A549 (cell line): ENCODE data around the gene PPP1R8. TPM values are rescaled to one million over a fixed set of nuclear protein-coding genes. Genes with fewer than 3 reads are reported as not detected.
"Not testable (repeated sequence)": the region's sequence is repeated elsewhere in the genome, so short reads cannot be mapped to it uniquely, and the experiment has no call there.

Experiments
- ATAC-seq, 2 experiments: fragments of 200-7000 bp in 1 of 2; fragments of >200 bp in 1 of 2; cut with Nextera tagmentation in 1 of 2; cut with Tn5 transposase in 1 of 2; 3 replicates each; pipeline versions ENCODE4 v1.8.0 to v1.9.1; 2018 to 2020; ENCODE audit warnings: mild to moderate bottlenecking in 1 of 2, moderate library complexity in 1 of 2
- CTCF ChIA-PET: fragments of 300-600 bp; sonication (Branson Sonifier 250); formaldehyde crosslinking; extraction: SDS; loops from one replicate; lab custom pipeline; 2021; ENCODE audit warnings: antibody characterized with exemption, inconsistent platforms; lab: Yijun Ruan, JAX
- POLR2A ChIA-PET: fragments of 350-600 bp; formaldehyde crosslinking; extraction: SDS; loops from one replicate; lab custom pipeline; 2021; ENCODE audit warnings: antibody characterized with exemption, inconsistent platforms; lab: Yijun Ruan, JAX
- DNase-seq, 2 experiments: peaks; one replicate each; pipeline versions ENCODE4 v3.0.0 to v3.0.0-alpha.2; 2011 to 2016; ENCODE audit warnings: low read depth in 1 of 2, low spot score in 1 of 2
- FAIRE-seq: peaks from 2 replicates; lab custom pipeline; 2011; peaks lifted over from hg19 to GRCh38; lab: Jason Lieb, UNC
- H3K27ac ChIP-seq, 2 experiments: fragments of >200 bp; sonication (Bioruptor Twin); formaldehyde crosslinking; 3 replicates each; pipeline ENCODE4 v1.5.1; 2016 to 2017
- H3K4me1 ChIP-seq: fragments of >200 bp; sonication (Bioruptor Twin); formaldehyde crosslinking; 3 replicates; pipeline ENCODE4 v1.6.1; 2016
- H3K4me2 ChIP-seq: fragments of >200 bp; sonication (Bioruptor Twin); formaldehyde crosslinking; 3 replicates; pipeline ENCODE4 v1.6.1; 2016
- H3K4me3 ChIP-seq: fragments of >200 bp; sonication (Bioruptor Twin); formaldehyde crosslinking; 3 replicates; pipeline ENCODE4 v1.5.1; 2016
- H3K9me3 ChIP-seq: fragments of >200 bp; sonication (Bioruptor Twin); formaldehyde crosslinking; 3 replicates; pipeline ENCODE4 v1.6.1; 2016
- BHLHE40 ChIP-seq: IDR thresholded peaks from 2 replicates; pipeline ENCODE4 v1.6.1; 2012; ENCODE audit warnings: low read depth, low read length, inconsistent platforms
- CBX2 ChIP-seq: fragments of 200-600 bp; sonication (generic); IDR thresholded peaks from 2 replicates; pipeline ENCODE4 v1.6.1; 2016; ENCODE audit warnings: low read depth, mild to moderate bottlenecking, borderline replicate concordance
- CHD2 ChIP-seq: fragments of 150-350 bp; IDR thresholded peaks from 2 replicates; pipeline ENCODE4 v1.6.1; 2014; ENCODE audit warnings: low read length; ENCODE audit not compliant: partially characterized antibody
- CHD4 ChIP-seq: fragments of 200-600 bp; sonication (generic); IDR thresholded peaks from 2 replicates; pipeline ENCODE4 v1.6.1; 2016; ENCODE audit warnings: antibody characterized with exemption, mild to moderate bottlenecking, borderline replicate concordance
- EHMT2 ChIP-seq: fragments of 200-600 bp; sonication (generic); IDR thresholded peaks from 2 replicates; pipeline ENCODE4 v1.6.1; 2016; ENCODE audit warnings: antibody characterized with exemption, low read depth, mild to moderate bottlenecking, moderate library complexity
- EP300 ChIP-seq, 2 experiments: fragments of >200 bp; sonication (Bioruptor Twin); formaldehyde crosslinking; IDR thresholded peaks; 2 replicates in 1 of 2; 3 replicates in 1 of 2; pipeline ENCODE4 v1.6.1; 2016 to 2017
- FOXS1 ChIP-seq: fragments of 250-450 bp; sonication (Bioruptor Pico); IDR thresholded peaks from 2 replicates; pipeline ENCODE4 v1.5.0; 2020; ENCODE audit warnings: mild to moderate bottlenecking, moderate library complexity
- HOXB13 ChIP-seq: fragments of 250-450 bp; sonication (Bioruptor Pico); IDR thresholded peaks from 2 replicates; pipeline ENCODE4 v1.5.0; 2020; ENCODE audit warnings: low read depth, mild to moderate bottlenecking, moderate library complexity
- KDM5A ChIP-seq: fragments of 200-600 bp; sonication (generic); IDR thresholded peaks from 2 replicates; pipeline ENCODE4 v1.6.1; 2016; ENCODE audit warnings: antibody characterized with exemption, mild to moderate bottlenecking
- MAFK ChIP-seq: fragments of 450-650 bp; IDR thresholded peaks from 2 replicates; pipeline ENCODE4 v1.6.1; 2014; ENCODE audit not compliant: partially characterized antibody
- MAZ ChIP-seq: fragments of 150-350 bp; IDR thresholded peaks from 2 replicates; pipeline ENCODE4 v1.6.1; 2014; ENCODE audit warnings: antibody characterized with exemption, low read depth, low read length, borderline replicate concordance
- MYC ChIP-seq: IDR thresholded peaks from 2 replicates; pipeline ENCODE4 v1.6.1; 2012; ENCODE audit warnings: mild to moderate bottlenecking, inconsistent platforms, low read length, improper control_type of control experiment, borderline replicate concordance
- RCOR1 ChIP-seq: fragments of 150-350 bp; IDR thresholded peaks from 2 replicates; pipeline ENCODE4 v1.6.1; 2014; ENCODE audit warnings: antibody characterized with exemption, low read length, low read depth
- RFX5 ChIP-seq: fragments of 450-650 bp; IDR thresholded peaks from 2 replicates; pipeline ENCODE4 v1.7.1; 2014; ENCODE audit warnings: antibody characterized with exemption, mild to moderate bottlenecking, moderate library complexity
- WGBS: methylation state at CpG from one replicate; pipeline ENCODE4 v1.1.6; 2017; ENCODE audit errors: missing lambda C conversion rate; 5-methylcytosine and 5-hydroxymethylcytosine counted together
- polyA plus RNA-seq, 4 experiments: library from polyadenylated mRNA; depleted of rRNA in 3 of 4; stranded (reverse); fragments of >200 nt; fragmentation: RNase III in 1 of 4; extraction: RNeasy Plus Mini Kit Qiagen cat#74134 plus additional on column Dnase treatment in 1 of 4; gene quantifications; 2 replicates in 3 of 4; 3 replicates in 1 of 4; pipeline ENCODE4 v1.2.3, GENCODE V29; 2011 to 2017
- TF ChIP-seq, protein P1 (sequence below): fragments of >200 bp; sonication (Bioruptor Twin); formaldehyde crosslinking; IDR thresholded peaks from 3 replicates; pipeline ENCODE4 v1.5.1; 2016
- TF ChIP-seq, protein P2 (sequence below): fragments of >200 bp; sonication (Bioruptor Twin); formaldehyde crosslinking; IDR thresholded peaks from 3 replicates; pipeline ENCODE4 v1.6.1; 2016
- TF ChIP-seq, protein P3 (sequence below): IDR thresholded peaks from 2 replicates; pipeline ENCODE4 v1.6.1; 2012; ENCODE audit warnings: low read depth, borderline replicate concordance
- TF ChIP-seq, protein P4 (sequence below): fragments of 450-650 bp; IDR thresholded peaks from 2 replicates; pipeline ENCODE4 v1.6.1; 2014; ENCODE audit warnings: antibody characterized with exemption
- TF ChIP-seq, protein P5 (sequence below): fragments of 250-450 bp; sonication (Bioruptor Pico); IDR thresholded peaks from 2 replicates; pipeline ENCODE4 v1.5.0; 2021; ENCODE audit warnings: mild to moderate bottlenecking, moderate library complexity, borderline replicate concordance

The PPP1R8 gene
- polyA plus RNA-seq, 2 of the 4 experiments (the other 2 are of a cell fraction): 34.0 to 42.0 TPM

DNA sequence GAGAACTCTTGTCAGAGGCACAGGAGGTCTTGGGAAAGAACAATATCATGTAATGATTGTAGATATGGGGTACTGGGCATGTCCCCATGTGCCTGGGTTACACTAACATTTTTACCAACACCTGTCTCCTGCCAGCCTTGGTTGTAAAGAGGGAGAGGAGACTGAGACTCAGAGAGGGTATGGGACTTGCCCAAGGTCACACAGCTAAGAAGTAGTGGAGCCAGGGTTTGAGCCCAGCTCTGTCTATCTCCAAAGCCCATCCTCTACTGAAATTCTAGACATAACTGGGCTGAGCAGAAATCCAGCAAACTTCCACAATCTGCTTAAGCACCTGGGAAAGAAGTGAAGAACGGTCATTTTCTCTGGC lies 39.1 kb downstream of the PPP1R8 start:
- no peak for TF ChIP-seq HOXB13 (CRISPR knock-in tag)
- no peak overlapping the region for H3K4me3 ChIP-seq
- ATAC-seq: no peak
- H3K4me2 ChIP-seq: no peak overlapping the region
- H3K4me1 ChIP-seq: peaks cover 5% of the 10 kb centered on the region; the same call in 1 of the 3 replicates
- 71% methylated on average over 1 of the region's 1 CpG for WGBS
- H3K27ac ChIP-seq: no peak overlapping the region
- ChIA-PET POLR2A (no interaction called here), CTCF (interaction anchor here (0.9 kb wide), 1 partner anchor 110 kb away, joined by 4 read pairs; no protein-coding TSS in a partner anchor)
- FAIRE-seq: no peak
- no peak for DNase-seq
- no peaks in the 10 kb centered on the region for H3K9me3 ChIP-seq

DNA sequence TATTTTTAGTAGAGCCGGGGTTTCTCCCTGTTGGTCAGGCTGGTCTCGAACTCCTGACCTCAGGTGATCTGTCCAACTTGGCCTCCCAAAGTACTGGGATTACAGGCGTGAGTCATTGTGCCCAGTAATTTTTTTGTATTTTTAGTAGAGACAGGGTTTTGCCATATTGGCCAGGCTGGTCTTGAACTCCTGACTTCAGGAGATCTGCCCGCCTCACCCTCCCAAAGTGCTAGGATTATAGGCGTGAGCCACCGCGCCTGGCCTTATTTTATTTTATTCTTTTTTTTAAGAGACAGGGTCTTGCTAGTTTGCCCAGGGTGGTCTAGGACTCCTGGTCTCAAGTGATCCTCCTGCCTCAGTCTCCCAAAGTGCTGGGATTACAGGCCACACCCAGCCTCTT lies 40.5 kb downstream of the PPP1R8 start:
- DNase-seq, H3K9me3 ChIP-seq, H3K4me3 ChIP-seq, FAIRE-seq, H3K4me2 ChIP-seq, ATAC-seq, H3K27ac ChIP-seq, POLR2A ChIA-PET: not testable (repeated sequence)
- 75% methylated on average over 7 of the region's 7 CpGs for WGBS
- peaks cover 11% of the 10 kb centered on the region; the same call in 1 of the 3 replicates for H3K4me1 ChIP-seq
- CTCF ChIA-PET: interaction anchor here (1.0 kb wide), 1 partner anchor 13 kb away, joined by 4 read pairs; no protein-coding TSS in a partner anchor

DNA sequence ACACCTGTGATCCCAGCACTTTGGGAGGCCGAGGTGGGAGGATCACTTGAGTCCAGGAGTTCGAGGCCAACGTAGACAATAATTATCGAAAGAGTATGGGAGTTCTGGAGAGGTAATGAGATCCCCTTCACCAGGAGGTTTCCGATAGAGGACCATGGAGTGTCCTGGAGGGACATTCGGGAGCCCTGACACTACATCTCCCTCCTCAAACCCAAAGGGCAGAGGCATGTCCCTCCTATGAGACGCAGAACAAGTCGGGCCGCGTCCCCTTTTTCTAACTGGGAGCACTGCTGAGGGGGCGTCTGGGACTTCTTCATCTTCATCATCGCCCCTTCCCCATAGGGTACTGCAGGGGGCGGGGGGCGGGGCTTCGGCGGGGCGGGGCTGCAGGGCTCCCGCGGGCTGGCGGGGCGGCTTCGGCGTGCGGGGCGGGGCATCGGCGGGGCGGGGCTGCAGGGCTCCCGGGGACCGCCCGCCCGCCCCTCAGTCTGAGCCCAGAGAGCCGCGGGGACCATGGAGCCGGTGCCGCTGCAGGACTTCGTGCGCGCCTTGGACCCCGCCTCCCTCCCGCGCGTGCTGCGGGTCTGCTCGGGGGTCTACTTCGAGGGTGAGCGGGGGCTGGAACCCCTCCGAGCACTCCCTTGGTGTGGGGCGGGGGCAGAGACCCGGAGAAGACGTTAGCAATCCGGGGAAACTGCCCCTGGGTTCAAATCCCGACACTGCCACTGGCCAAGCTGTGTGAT lies 41.6 kb downstream of the PPP1R8 start, which contains the start of gene THEMIS2:
THEMIS2 (plus strand) TSS at position 486 of the 743 bp plus-strand sequence; CDS start at position 514, 28 bp downstream.
- H3K4me2 ChIP-seq: peak within 1 kb of the TSS; percentile 92
- DNase-seq: peak in 1 of 2 experiments; percentile 32
- TF ChIP-seq, protein P1, sequence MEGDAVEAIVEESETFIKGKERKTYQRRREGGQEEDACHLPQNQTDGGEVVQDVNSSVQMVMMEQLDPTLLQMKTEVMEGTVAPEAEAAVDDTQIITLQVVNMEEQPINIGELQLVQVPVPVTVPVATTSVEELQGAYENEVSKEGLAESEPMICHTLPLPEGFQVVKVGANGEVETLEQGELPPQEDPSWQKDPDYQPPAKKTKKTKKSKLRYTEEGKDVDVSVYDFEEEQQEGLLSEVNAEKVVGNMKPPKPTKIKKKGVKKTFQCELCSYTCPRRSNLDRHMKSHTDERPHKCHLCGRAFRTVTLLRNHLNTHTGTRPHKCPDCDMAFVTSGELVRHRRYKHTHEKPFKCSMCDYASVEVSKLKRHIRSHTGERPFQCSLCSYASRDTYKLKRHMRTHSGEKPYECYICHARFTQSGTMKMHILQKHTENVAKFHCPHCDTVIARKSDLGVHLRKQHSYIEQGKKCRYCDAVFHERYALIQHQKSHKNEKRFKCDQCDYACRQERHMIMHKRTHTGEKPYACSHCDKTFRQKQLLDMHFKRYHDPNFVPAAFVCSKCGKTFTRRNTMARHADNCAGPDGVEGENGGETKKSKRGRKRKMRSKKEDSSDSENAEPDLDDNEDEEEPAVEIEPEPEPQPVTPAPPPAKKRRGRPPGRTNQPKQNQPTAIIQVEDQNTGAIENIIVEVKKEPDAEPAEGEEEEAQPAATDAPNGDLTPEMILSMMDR: no peak
- TF ChIP-seq FOXS1 (CRISPR knock-in tag) (no peak), EP300 (IDR thresholded peaks at IDR 0.05) (no peak), CBX2 (no peak), BHLHE40 (no peak), EHMT2 (no peak), RCOR1 (no peak), RFX5 (no peak), KDM5A (no peak), MAFK (no peak), MAZ (no peak), HOXB13 (CRISPR knock-in tag) (no peak), MYC (no peak), CHD2 (no peak), CHD4 (no peak)
- TF ChIP-seq, protein P2, sequence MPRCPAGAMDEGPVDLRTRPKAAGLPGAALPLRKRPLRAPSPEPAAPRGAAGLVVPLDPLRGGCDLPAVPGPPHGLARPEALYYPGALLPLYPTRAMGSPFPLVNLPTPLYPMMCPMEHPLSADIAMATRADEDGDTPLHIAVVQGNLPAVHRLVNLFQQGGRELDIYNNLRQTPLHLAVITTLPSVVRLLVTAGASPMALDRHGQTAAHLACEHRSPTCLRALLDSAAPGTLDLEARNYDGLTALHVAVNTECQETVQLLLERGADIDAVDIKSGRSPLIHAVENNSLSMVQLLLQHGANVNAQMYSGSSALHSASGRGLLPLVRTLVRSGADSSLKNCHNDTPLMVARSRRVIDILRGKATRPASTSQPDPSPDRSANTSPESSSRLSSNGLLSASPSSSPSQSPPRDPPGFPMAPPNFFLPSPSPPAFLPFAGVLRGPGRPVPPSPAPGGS: no peak
- TF ChIP-seq, protein P3, sequence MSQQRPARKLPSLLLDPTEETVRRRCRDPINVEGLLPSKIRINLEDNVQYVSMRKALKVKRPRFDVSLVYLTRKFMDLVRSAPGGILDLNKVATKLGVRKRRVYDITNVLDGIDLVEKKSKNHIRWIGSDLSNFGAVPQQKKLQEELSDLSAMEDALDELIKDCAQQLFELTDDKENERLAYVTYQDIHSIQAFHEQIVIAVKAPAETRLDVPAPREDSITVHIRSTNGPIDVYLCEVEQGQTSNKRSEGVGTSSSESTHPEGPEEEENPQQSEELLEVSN: no peak
- TF ChIP-seq, protein P4, sequence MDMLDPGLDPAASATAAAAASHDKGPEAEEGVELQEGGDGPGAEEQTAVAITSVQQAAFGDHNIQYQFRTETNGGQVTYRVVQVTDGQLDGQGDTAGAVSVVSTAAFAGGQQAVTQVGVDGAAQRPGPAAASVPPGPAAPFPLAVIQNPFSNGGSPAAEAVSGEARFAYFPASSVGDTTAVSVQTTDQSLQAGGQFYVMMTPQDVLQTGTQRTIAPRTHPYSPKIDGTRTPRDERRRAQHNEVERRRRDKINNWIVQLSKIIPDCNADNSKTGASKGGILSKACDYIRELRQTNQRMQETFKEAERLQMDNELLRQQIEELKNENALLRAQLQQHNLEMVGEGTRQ: no peak
- TF ChIP-seq, protein P5, sequence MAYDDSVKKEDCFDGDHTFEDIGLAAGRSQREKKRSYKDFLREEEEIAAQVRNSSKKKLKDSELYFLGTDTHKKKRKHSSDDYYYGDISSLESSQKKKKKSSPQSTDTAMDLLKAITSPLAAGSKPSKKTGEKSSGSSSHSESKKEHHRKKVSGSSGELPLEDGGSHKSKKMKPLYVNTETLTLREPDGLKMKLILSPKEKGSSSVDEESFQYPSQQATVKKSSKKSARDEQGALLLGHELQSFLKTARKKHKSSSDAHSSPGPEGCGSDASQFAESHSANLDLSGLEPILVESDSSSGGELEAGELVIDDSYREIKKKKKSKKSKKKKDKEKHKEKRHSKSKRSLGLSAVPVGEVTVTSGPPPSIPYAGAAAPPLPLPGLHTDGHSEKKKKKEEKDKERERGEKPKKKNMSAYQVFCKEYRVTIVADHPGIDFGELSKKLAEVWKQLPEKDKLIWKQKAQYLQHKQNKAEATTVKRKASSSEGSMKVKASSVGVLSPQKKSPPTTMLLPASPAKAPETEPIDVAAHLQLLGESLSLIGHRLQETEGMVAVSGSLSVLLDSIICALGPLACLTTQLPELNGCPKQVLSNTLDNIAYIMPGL: no peak
- TF ChIP-seq, all 56 proteins: peak for 0
- Histone ChIP-seq H3K4me1 (peaks cover 11% of the 10 kb centered on the region; the same call in 1 of the 3 replicates), H3K27ac (peak within 1 kb of the TSS; percentile 61 to 87; a peak in 5 of 6 replicates), H3K4me3 (peak within 1 kb of the TSS; percentile 63), H3K9me3 (no peaks in the 10 kb centered on the region)
- WGBS: 25% methylated on average over 12 of the region's 53 CpGs
- ChIA-PET POLR2A (no interaction called here), CTCF (interaction anchor here (0.9 kb wide), 1 partner anchor 15 kb away, joined by 4 read pairs; no protein-coding TSS in a partner anchor)
- no peak for FAIRE-seq
- ATAC-seq: peak; percentile 81 to 91
